Tibial artery (tissue), 4 donors: ENCODE results near the gene SMIM32.

Experiments used
- DNase-seq, 2 donors: peaks; one replicate each; pipeline ENCODE4 v3.0.0-alpha.2; 2019
- H3K27ac ChIP-seq, 2 donors: fragments of 200-600 bp; sonication (generic) in 1 of 2; 1 replicate in 1 of 2; 2 replicates in 1 of 2; pipeline ENCODE4 v1.5.1; 2018 to 2019; ENCODE audit warnings: mild to moderate bottlenecking in 1 of 2
- H3K27me3 ChIP-seq, 2 donors: fragments of 200-600 bp; sonication (generic) in 1 of 2; one replicate each; pipeline versions ENCODE4 v1.5.1 to v1.6.0; 2016 to 2019
- H3K36me3 ChIP-seq, 3 donors: fragments of 200-600 bp; sonication (generic) in 2 of 3; one replicate each; pipeline ENCODE4 v1.5.1; 2016 to 2019; ENCODE audit warnings: mild to moderate bottlenecking in 2 of 3
- H3K4me1 ChIP-seq, 4 donors: fragments of 200-600 bp; sonication (generic) in 2 of 4; 1 replicate in 3 of 4; 2 replicates in 1 of 4; pipeline ENCODE4 v1.5.1; 2016 to 2019
- H3K4me3 ChIP-seq, 2 donors: fragments of 200-600 bp; sonication (generic) in 1 of 2; 1 replicate in 1 of 2; 2 replicates in 1 of 2; pipeline ENCODE4 v1.5.1; 2018 to 2019; ENCODE audit warnings: mild to moderate bottlenecking in 2 of 2
- H3K9me3 ChIP-seq, 3 donors: fragments of 200-600 bp; sonication (generic) in 1 of 3; one replicate each; pipeline ENCODE4 v1.5.1; 2016 to 2019
- CTCF ChIP-seq, 2 experiments: fragments of 200-600 bp in 1 of 2; fragments of 450-650 bp in 1 of 2; IDR thresholded peaks; one replicate each; pipeline ENCODE4 v1.5.1; 2017 to 2019; ENCODE audit warnings: antibody characterized with exemption in 2 of 2, mild to moderate bottlenecking in 1 of 2, moderate library complexity in 1 of 2
- intact Hi-C: fragments of 100-400 bp; cut with DNase I; formaldehyde crosslinking; loops from one replicate; pipeline ENCODE4 v1.15.0; 2023; ENCODE audit warnings: low total_unique reads

SMIM32 gene

GRCh38 chr5:136186796-136187195, 6.2 kb downstream of the SMIM32 start:
- Histone ChIP-seq H3K36me3 (peaks cover 6 to 31% (median 27%) of the 10 kb centered on the region in 3 donors), H3K27me3 (peaks cover 0 to 11% of the 10 kb centered on the region in 2 donors), H3K27ac (no peak overlapping the region), H3K9me3 (no peaks in the 10 kb centered on the region), H3K4me1 (peaks cover 0 to 10% (median 5%) of the 10 kb centered on the region in 4 donors), H3K4me3 (no peak overlapping the region)
- no peak for DNase-seq
- intact Hi-C loops: no loop called here
- no peak for TF ChIP-seq CTCF (IDR thresholded peaks at IDR 0.05)

- Histone ChIP-seq H3K27me3 (peaks cover 0 to 5% of the 10 kb centered on the region in 2 donors), H3K4me1 (peaks cover 0 to 3% (median 0%) of the 10 kb centered on the region in 4 donors), H3K4me3 (no peak overlapping the region), H3K36me3 (peaks cover 6 to 31% (median 27%) of the 10 kb centered on the region in 3 donors), H3K27ac (no peak overlapping the region), H3K9me3 (no peaks in the 10 kb centered on the region)
- no peak for DNase-seq
- intact Hi-C loops: no loop called here
- TF ChIP-seq CTCF (IDR thresholded peaks at IDR 0.05): no peak
These were observed 6.8 kb downstream of the SMIM32 start for GRCh38 chr5:136185974-136186665.

- Histone ChIP-seq H3K9me3 (no peaks in the 10 kb centered on the region), H3K27me3 (no peaks in the 10 kb centered on the region), H3K4me3 (no peak overlapping the region), H3K36me3 (peaks cover 9 to 42% (median 39%) of the 10 kb centered on the region in 3 donors), H3K4me1 (no peaks in the 10 kb centered on the region), H3K27ac (no peak overlapping the region)
- no peak for TF ChIP-seq CTCF (IDR thresholded peaks at IDR 0.05)
- DNase-seq: no peak
- intact Hi-C loops: no loop called here
These were observed 10.3 kb downstream of the SMIM32 start for GRCh38 chr5:136182618-136183017.

GRCh38 chr5:136174021-136174659, 18.8 kb downstream of the SMIM32 start:
- no peak for DNase-seq
- intact Hi-C loops: no loop called here
- peaks cover 38 to 50% (median 48%) of the 10 kb centered on the region in 3 donors for H3K36me3 ChIP-seq

GRCh38 chr5:136169218-136169617, 23.7 kb downstream of the SMIM32 start:
- H3K36me3 ChIP-seq: peaks cover 20 to 25% (median 24%) of the 10 kb centered on the region in 3 donors
- intact Hi-C loops: no loop called here
- DNase-seq: no peak
- H3K27me3 ChIP-seq: no peaks in the 10 kb centered on the region
- no peak overlapping the region for H3K4me3 ChIP-seq
- TF ChIP-seq CTCF (IDR thresholded peaks at IDR 0.05): no peak
- peaks cover 0 to 4% (median 0%) of the 10 kb centered on the region in 4 donors for H3K4me1 ChIP-seq
- no peaks in the 10 kb centered on the region for H3K9me3 ChIP-seq
- no peak overlapping the region for H3K27ac ChIP-seq

More at GRCh38 chr5:136174021-136174659, 18.8 kb downstream of the SMIM32 start:
- Histone ChIP-seq H3K27me3 (no peaks in the 10 kb centered on the region), H3K4me3 (no peak overlapping the region), H3K27ac (no peak overlapping the region), H3K9me3 (no peaks in the 10 kb centered on the region), H3K4me1 (no peaks in the 10 kb centered on the region)
- TF ChIP-seq CTCF (IDR thresholded peaks at IDR 0.05): peak; percentile 43 to 50
